Right lobe of liver (tissue), 4 donors: ENCODE data around the gene ZNF292.

Experiments used
- POLR2A ChIP-seq: fragments of 450-650 bp; IDR thresholded peaks from one replicate; pipeline ENCODE4 v1.6.1; 2017; ENCODE audit warnings: antibody characterized with exemption, mild to moderate bottlenecking
- TF ChIP-seq, protein P1 (sequence below), 4 donors: fragments of 200-600 bp in 3 of 4; fragments of 450-650 bp in 1 of 4; IDR thresholded peaks; one replicate each; pipeline versions ENCODE4 v1.5.1 to v1.8.0; 2016 to 2022; ENCODE audit warnings: antibody characterized with exemption in 4 of 4, mild to moderate bottlenecking in 2 of 4
- donor health status: DM: no; HTN: no; CAD: no.
- donor health status: DM: no; HTN: no; CAD: no.
- donor health status: DM: no; HTN: yes; CAD: no.

DNA sequence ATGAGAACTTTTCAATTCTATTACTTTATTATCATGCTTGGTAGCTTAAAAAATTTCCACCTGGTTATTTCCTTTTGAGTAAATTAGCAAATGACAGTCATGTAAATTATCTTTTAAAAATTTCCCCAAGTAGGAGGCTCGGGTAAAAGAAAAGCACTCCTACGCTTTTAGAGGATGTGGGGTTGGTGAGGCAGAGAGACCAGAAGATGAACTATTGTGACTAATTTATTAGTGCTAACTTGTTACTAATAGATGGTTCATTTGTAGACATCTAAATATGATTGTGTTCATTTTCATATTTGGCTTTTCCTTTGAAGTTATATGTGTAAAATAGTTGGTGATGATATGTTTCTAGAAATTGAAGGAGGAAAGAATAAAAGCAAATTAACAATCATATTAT lies 27.0 kb downstream of the ZNF292 start:
- TF ChIP-seq, protein P1, sequence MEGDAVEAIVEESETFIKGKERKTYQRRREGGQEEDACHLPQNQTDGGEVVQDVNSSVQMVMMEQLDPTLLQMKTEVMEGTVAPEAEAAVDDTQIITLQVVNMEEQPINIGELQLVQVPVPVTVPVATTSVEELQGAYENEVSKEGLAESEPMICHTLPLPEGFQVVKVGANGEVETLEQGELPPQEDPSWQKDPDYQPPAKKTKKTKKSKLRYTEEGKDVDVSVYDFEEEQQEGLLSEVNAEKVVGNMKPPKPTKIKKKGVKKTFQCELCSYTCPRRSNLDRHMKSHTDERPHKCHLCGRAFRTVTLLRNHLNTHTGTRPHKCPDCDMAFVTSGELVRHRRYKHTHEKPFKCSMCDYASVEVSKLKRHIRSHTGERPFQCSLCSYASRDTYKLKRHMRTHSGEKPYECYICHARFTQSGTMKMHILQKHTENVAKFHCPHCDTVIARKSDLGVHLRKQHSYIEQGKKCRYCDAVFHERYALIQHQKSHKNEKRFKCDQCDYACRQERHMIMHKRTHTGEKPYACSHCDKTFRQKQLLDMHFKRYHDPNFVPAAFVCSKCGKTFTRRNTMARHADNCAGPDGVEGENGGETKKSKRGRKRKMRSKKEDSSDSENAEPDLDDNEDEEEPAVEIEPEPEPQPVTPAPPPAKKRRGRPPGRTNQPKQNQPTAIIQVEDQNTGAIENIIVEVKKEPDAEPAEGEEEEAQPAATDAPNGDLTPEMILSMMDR (IDR thresholded peaks at IDR 0.05), result no peak
- TF ChIP-seq POLR2A, result no peak
